Esophagus squamous epithelium (tissue), 4 donors: ENCODE results near the gene SPARCL1.

Source experiments
- POLR2A ChIP-seq, 4 donors: fragments of 450-650 bp; IDR thresholded peaks; one replicate each; pipeline ENCODE4 v1.6.1; 2017; ENCODE audit warnings: antibody characterized with exemption in 4 of 4, mild to moderate bottlenecking in 4 of 4, moderate library complexity in 3 of 4
- TF ChIP-seq, protein P1 (sequence below), 6 experiments: fragments of 450-650 bp in 4 of 6; fragments of 200-600 bp in 2 of 6; sonication (generic) in 2 of 6; IDR thresholded peaks; one replicate each; pipeline ENCODE4 v1.5.1; 2016 to 2019; ENCODE audit warnings: antibody characterized with exemption in 6 of 6, mild to moderate bottlenecking in 4 of 6, moderate library complexity in 4 of 6

GRCh38 chr4:87560802-87561201 is 31.6 kb upstream of the SPARCL1 start:
- TF ChIP-seq, protein P1, sequence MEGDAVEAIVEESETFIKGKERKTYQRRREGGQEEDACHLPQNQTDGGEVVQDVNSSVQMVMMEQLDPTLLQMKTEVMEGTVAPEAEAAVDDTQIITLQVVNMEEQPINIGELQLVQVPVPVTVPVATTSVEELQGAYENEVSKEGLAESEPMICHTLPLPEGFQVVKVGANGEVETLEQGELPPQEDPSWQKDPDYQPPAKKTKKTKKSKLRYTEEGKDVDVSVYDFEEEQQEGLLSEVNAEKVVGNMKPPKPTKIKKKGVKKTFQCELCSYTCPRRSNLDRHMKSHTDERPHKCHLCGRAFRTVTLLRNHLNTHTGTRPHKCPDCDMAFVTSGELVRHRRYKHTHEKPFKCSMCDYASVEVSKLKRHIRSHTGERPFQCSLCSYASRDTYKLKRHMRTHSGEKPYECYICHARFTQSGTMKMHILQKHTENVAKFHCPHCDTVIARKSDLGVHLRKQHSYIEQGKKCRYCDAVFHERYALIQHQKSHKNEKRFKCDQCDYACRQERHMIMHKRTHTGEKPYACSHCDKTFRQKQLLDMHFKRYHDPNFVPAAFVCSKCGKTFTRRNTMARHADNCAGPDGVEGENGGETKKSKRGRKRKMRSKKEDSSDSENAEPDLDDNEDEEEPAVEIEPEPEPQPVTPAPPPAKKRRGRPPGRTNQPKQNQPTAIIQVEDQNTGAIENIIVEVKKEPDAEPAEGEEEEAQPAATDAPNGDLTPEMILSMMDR (IDR thresholded peaks at IDR 0.05): no peak
- no peak for TF ChIP-seq POLR2A (IDR thresholded peaks at IDR 0.05)
